Measurements from ENCODE around the gene LRTM2.

LRTM2 gene

GRCh38 chr12:1833596-1834028 lies 13.2 kb downstream of the LRTM2 start:
- Histone ChIP-seq H3K4me2 (no peak overlapping the region), H3K27me3 (ENCODE audit: insufficient read depth, low read depth) (peaks cover 61% of the 10 kb centered on the region), H4K20me1 (ENCODE audit: insufficient read depth) (no peaks in the 10 kb centered on the region), H3K79me2 (ENCODE audit: insufficient read depth, low read depth) (no peaks in the 10 kb centered on the region), H3K4me1 (ENCODE audit: low read depth, poor library complexity, severe bottlenecking) (no peaks in the 10 kb centered on the region), H3K4me3 (IDR thresholded peaks at IDR 0.05; ENCODE audit: insufficient read depth, low read depth, low read length) (no peak overlapping the region), H3K36me3 (ENCODE audit: insufficient read depth) (no peaks in the 10 kb centered on the region), H3K9ac (no peak overlapping the region), H2AFZ (ENCODE audit: low read depth) (no peak overlapping the region), H3K27ac (no peak overlapping the region)
- TF ChIP-seq, protein P1, sequence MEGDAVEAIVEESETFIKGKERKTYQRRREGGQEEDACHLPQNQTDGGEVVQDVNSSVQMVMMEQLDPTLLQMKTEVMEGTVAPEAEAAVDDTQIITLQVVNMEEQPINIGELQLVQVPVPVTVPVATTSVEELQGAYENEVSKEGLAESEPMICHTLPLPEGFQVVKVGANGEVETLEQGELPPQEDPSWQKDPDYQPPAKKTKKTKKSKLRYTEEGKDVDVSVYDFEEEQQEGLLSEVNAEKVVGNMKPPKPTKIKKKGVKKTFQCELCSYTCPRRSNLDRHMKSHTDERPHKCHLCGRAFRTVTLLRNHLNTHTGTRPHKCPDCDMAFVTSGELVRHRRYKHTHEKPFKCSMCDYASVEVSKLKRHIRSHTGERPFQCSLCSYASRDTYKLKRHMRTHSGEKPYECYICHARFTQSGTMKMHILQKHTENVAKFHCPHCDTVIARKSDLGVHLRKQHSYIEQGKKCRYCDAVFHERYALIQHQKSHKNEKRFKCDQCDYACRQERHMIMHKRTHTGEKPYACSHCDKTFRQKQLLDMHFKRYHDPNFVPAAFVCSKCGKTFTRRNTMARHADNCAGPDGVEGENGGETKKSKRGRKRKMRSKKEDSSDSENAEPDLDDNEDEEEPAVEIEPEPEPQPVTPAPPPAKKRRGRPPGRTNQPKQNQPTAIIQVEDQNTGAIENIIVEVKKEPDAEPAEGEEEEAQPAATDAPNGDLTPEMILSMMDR (conservative IDR thresholded peaks at IDR 0.05; ENCODE audit: low read depth, low read length) = no peak

GRCh38 chr12:1834186-1834925 lies 14.0 kb downstream of the LRTM2 start:
- H3K4me2 ChIP-seq = no peak overlapping the region
- peaks cover 61% of the 10 kb centered on the region for H3K27me3 ChIP-seq (ENCODE audit: insufficient read depth, low read depth)
- no peak overlapping the region for H2AFZ ChIP-seq (ENCODE audit: low read depth)
- H4K20me1 ChIP-seq (ENCODE audit: insufficient read depth) = no peaks in the 10 kb centered on the region
- no peak overlapping the region for H3K9ac ChIP-seq
- no peaks in the 10 kb centered on the region for H3K36me3 ChIP-seq (ENCODE audit: insufficient read depth)
- no peak overlapping the region for H3K27ac ChIP-seq
- H3K79me2 ChIP-seq (ENCODE audit: insufficient read depth, low read depth) = no peaks in the 10 kb centered on the region
- H3K4me1 ChIP-seq (ENCODE audit: low read depth, poor library complexity, severe bottlenecking) = no peaks in the 10 kb centered on the region
- TF ChIP-seq, protein P1 (conservative IDR thresholded peaks at IDR 0.05; ENCODE audit: low read depth, low read length) = no peak
- H3K4me3 ChIP-seq (IDR thresholded peaks at IDR 0.05; ENCODE audit: insufficient read depth, low read depth, low read length) = no peak overlapping the region

DNA sequence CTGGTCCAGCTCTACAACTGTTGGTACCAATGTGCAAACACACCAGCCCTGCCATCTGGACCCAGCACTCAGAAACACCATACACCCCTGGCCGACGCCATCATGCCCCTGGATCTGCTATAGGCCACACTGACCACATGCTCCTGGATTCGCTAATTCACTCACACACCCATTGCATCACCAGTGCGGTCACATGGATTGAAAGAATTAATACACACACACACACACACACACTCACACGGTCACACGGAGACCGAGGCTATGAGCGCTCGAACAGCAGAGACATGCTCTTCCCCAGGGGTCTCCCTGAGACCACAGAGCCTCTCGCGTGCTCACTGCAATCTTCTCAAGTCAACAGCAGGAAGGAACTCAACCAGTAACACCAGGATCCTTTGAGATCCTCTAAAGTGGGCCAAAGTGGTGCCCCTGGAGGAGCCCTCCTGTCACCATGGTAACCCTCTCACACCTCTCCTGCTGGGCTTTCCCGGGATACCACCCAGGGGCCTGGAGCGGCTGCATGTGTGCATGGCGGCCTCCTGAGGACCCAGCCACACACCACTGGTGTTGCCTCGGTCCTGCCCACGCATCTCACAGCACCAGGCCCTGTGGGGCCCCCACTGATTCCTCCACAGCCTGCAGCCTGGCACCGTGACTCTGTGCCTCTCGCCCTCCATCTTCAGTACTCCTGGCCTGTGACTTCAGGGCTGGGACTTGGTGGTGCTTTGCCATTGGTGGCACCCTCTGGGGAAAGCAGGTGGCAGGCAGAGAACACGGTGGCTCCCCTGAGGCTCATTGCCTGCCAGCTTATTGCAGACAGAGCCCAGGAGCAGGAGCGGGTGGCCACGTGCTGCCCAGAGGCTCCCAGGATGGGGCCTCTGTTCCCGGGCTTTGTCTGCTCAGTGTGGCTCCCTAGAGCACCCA lies 15.1 kb downstream of the LRTM2 start:
- Histone ChIP-seq H3K4me1 (ENCODE audit: low read depth, poor library complexity, severe bottlenecking) (no peaks in the 10 kb centered on the region), H3K27ac (no peak overlapping the region), H2AFZ (ENCODE audit: low read depth) (no peak overlapping the region), H3K27me3 (ENCODE audit: insufficient read depth, low read depth) (peaks cover 58% of the 10 kb centered on the region), H3K36me3 (ENCODE audit: insufficient read depth) (no peaks in the 10 kb centered on the region), H4K20me1 (ENCODE audit: insufficient read depth) (no peaks in the 10 kb centered on the region), H3K9ac (no peak overlapping the region), H3K4me3 (IDR thresholded peaks at IDR 0.05; ENCODE audit: insufficient read depth, low read depth, low read length) (no peak overlapping the region), H3K4me2 (no peak overlapping the region), H3K79me2 (ENCODE audit: insufficient read depth, low read depth) (no peaks in the 10 kb centered on the region)
- TF ChIP-seq, protein P1 (conservative IDR thresholded peaks at IDR 0.05; ENCODE audit: low read depth, low read length) = no peak

DNA sequence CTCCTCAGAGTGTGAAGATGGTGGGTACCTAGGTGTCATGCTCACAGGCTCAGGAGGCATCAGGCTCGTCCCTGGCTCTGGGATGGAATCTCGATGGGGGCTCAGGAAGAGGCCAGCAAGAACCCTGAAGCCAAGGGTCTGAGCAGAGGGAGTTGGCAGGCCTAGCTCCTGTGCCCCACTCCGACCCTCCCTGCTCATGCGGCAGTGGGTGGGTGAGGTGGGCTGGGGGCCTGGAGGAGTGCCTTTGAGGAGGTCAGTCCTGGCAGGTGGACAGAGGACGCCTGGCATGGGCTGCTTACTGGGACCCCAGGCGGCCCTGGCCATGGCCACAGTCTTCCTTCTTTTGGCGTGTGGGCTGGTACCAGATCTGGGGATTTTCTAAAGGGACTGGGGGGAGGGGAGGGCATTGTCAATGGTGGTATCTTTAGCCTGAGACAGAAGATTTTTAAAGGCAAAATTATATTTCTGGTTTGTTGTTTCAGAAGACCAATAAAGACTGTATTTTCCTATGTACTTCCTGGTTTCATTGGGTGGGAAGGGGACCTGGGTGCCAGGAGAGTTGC lies 16.0 kb downstream of the LRTM2 start:
- H2AFZ ChIP-seq (ENCODE audit: low read depth) = no peak overlapping the region
- H3K4me1 ChIP-seq (ENCODE audit: low read depth, poor library complexity, severe bottlenecking) = no peaks in the 10 kb centered on the region
- no peaks in the 10 kb centered on the region for H3K36me3 ChIP-seq (ENCODE audit: insufficient read depth)
- H3K27me3 ChIP-seq (ENCODE audit: insufficient read depth, low read depth) = peaks cover 57% of the 10 kb centered on the region
- H3K27ac ChIP-seq = no peak overlapping the region
- H3K4me2 ChIP-seq = no peak overlapping the region
- no peaks in the 10 kb centered on the region for H3K79me2 ChIP-seq (ENCODE audit: insufficient read depth, low read depth)
- no peak overlapping the region for H3K9ac ChIP-seq
- no peak overlapping the region for H3K4me3 ChIP-seq (IDR thresholded peaks at IDR 0.05; ENCODE audit: insufficient read depth, low read depth, low read length)
- no peaks in the 10 kb centered on the region for H4K20me1 ChIP-seq (ENCODE audit: insufficient read depth)
- TF ChIP-seq, protein P1 (conservative IDR thresholded peaks at IDR 0.05; ENCODE audit: low read depth, low read length) = no peak
